Thyroid gland (tissue), 4 donors: Measurements from ENCODE around the gene FARP2. TPM values are rescaled to one million over a fixed set of nuclear protein-coding genes. Genes with fewer than 3 reads are reported as not detected.

ENCODE experiments used
- DNase-seq, 2 donors: peaks; one replicate each; pipeline ENCODE4 v3.0.0-alpha.2; 2019
- H3K27ac ChIP-seq, 3 donors: fragments of 200-600 bp; sonication (generic); 1 replicate in 2 of 3; 2 replicates in 1 of 3; pipeline ENCODE4 v1.5.1; 2016 to 2019; ENCODE audit warnings: mild to moderate bottlenecking in 1 of 3, moderate library complexity in 1 of 3
- H3K27me3 ChIP-seq: fragments of 200-600 bp; sonication (generic); one replicate; pipeline ENCODE4 v1.5.1; 2019
- H3K36me3 ChIP-seq, 2 donors: fragments of 200-600 bp; sonication (generic); one replicate each; pipeline ENCODE4 v1.5.1; 2016 to 2019
- H3K4me1 ChIP-seq, 2 donors: fragments of 200-600 bp; sonication (generic); one replicate each; pipeline ENCODE4 v1.5.1; 2017 to 2019
- H3K4me3 ChIP-seq, 3 donors: fragments of 200-600 bp; sonication (generic); replicated peaks in 1 of 3; 1 replicate in 2 of 3; 2 replicates in 1 of 3; pipeline ENCODE4 v1.5.1; 2016; ENCODE audit warnings: mild to moderate bottlenecking in 1 of 3
- H3K9me3 ChIP-seq: fragments of 200-600 bp; sonication (generic); one replicate; pipeline ENCODE4 v1.5.1; 2017
- POLR2A ChIP-seq, 2 donors: fragments of 450-650 bp; IDR thresholded peaks; one replicate each; pipeline ENCODE4 v1.6.1; 2017; ENCODE audit warnings: antibody characterized with exemption in 2 of 2, mild to moderate bottlenecking in 2 of 2, moderate library complexity in 1 of 2
- WGBS, 2 donors: methylation state at CpG; one replicate each; pipeline ENCODE4 v1.1.5; 2017; 5-methylcytosine and 5-hydroxymethylcytosine counted together
- intact Hi-C: fragments of 100-400 bp; cut with DNase I; formaldehyde crosslinking; loops from one replicate; pipeline ENCODE4 v1.15.1; 2023
- total RNA-seq, 4 donors: library from RNA; depleted of rRNA; stranded (reverse); fragments of >200 nt; gene quantifications; one replicate each; pipeline ENCODE4 v1.2.3, GENCODE V29; 2016
- TF ChIP-seq, protein P1 (sequence below), 6 experiments: fragments of 200-600 bp in 3 of 6; fragments of 450-650 bp in 3 of 6; sonication (generic) in 3 of 6; IDR thresholded peaks; one replicate each; pipeline ENCODE4 v1.5.1; 2016 to 2019; ENCODE audit warnings: antibody characterized with exemption in 6 of 6, mild to moderate bottlenecking in 2 of 6, inconsistent platforms in 1 of 6, moderate library complexity in 1 of 6

Gene FARP2
- total RNA-seq, 4 donors from 2014 or later = 16.9 to 24.1 (median 20.3) TPM

DNA sequence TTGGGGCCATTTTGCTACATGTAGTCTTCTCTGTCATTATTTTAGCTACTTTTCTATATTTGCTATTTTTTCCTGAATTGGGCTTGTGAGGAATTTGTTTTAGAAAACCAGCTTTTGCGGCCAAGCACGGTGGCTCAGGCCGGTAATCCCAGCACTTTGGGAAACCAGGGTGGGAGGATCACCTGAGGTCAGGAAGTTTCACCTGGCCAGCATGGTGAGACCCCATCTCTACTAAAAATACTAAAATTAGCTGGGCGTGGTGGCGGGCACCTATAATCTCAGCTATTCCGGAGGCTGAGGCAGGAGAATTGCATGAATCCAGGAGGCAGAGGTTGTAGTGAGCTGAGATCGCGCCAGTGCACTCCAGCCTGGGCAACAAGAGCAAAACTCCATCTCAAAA lies 35.7 kb upstream of the FARP2 start:
- WGBS, 2 donors = 94 to 97% methylated on average over 8 of the region's 8 CpGs
- no peaks in the 10 kb centered on the region for H3K36me3 ChIP-seq
- TF ChIP-seq, protein P1, sequence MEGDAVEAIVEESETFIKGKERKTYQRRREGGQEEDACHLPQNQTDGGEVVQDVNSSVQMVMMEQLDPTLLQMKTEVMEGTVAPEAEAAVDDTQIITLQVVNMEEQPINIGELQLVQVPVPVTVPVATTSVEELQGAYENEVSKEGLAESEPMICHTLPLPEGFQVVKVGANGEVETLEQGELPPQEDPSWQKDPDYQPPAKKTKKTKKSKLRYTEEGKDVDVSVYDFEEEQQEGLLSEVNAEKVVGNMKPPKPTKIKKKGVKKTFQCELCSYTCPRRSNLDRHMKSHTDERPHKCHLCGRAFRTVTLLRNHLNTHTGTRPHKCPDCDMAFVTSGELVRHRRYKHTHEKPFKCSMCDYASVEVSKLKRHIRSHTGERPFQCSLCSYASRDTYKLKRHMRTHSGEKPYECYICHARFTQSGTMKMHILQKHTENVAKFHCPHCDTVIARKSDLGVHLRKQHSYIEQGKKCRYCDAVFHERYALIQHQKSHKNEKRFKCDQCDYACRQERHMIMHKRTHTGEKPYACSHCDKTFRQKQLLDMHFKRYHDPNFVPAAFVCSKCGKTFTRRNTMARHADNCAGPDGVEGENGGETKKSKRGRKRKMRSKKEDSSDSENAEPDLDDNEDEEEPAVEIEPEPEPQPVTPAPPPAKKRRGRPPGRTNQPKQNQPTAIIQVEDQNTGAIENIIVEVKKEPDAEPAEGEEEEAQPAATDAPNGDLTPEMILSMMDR (IDR thresholded peaks at IDR 0.05) = no peak
- no peak for TF ChIP-seq POLR2A (IDR thresholded peaks at IDR 0.05)
- peaks cover 40 to 52% of the 10 kb centered on the region in 2 donors for H3K4me1 ChIP-seq
- no peaks in the 10 kb centered on the region for H3K27me3 ChIP-seq
- intact Hi-C loops = no loop called here
- no peaks in the 10 kb centered on the region for H3K9me3 ChIP-seq
- no peak overlapping the region for H3K27ac ChIP-seq
- no peak overlapping the region for H3K4me3 ChIP-seq
- DNase-seq = no peak

DNA sequence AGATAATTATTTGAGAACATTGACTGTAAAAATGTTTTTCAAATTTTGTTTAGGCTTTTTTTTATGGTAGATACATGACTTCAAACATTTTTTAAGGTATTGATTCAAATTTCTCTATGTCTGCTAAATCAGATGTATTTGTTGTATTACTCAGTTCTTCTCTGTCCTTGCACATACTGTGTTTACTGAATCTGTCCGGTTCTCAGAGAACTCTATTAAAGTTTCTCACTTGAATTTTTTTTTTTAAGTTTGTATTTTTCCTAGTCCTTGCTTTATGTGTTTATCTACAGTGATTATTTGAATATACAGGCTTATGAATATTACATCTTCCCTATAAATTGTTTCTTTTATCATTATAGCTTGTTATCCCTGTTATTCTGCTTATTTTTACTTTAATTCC lies 35.1 kb upstream of the FARP2 start:
- 44 to 54% methylated on average over 1 of the region's 1 CpG for WGBS, 2 donors
- TF ChIP-seq, protein P1 (IDR thresholded peaks at IDR 0.05) = no peak
- no peak for TF ChIP-seq POLR2A (IDR thresholded peaks at IDR 0.05)
- Histone ChIP-seq H3K4me3 (no peak overlapping the region), H3K27me3 (no peaks in the 10 kb centered on the region), H3K4me1 (peaks cover 40 to 52% of the 10 kb centered on the region in 2 donors), H3K9me3 (no peaks in the 10 kb centered on the region), H3K36me3 (no peaks in the 10 kb centered on the region), H3K27ac (no peak overlapping the region)
- intact Hi-C loops = no loop called here
- no peak for DNase-seq

GRCh38 chr2:241321886-241322285 lies 34.2 kb upstream of the FARP2 start:
- WGBS, 2 donors = 53 to 72% methylated on average over 1 of the region's 1 CpG
- Histone ChIP-seq H3K4me3 (no peak overlapping the region), H3K27me3 (no peaks in the 10 kb centered on the region), H3K36me3 (peaks cover 0 to 4% of the 10 kb centered on the region in 2 donors), H3K9me3 (no peaks in the 10 kb centered on the region), H3K27ac (no peak overlapping the region), H3K4me1 (peaks cover 37 to 50% of the 10 kb centered on the region in 2 donors)
- TF ChIP-seq POLR2A (IDR thresholded peaks at IDR 0.05) = no peak
- TF ChIP-seq, protein P1 (IDR thresholded peaks at IDR 0.05) = no peak
- intact Hi-C loops = no loop called here
- DNase-seq = no peak

- Histone ChIP-seq H3K27ac (no peak overlapping the region), H3K36me3 (peaks cover 6 to 10% of the 10 kb centered on the region in 2 donors), H3K27me3 (no peaks in the 10 kb centered on the region), H3K4me3 (no peak overlapping the region), H3K9me3 (no peaks in the 10 kb centered on the region), H3K4me1 (peaks cover 25 to 31% of the 10 kb centered on the region in 2 donors)
- intact Hi-C loops = no loop called here
- DNase-seq = no peak
- WGBS, 2 donors = 83 to 84% methylated on average over 5 of the region's 5 CpGs
- no peak for TF ChIP-seq POLR2A (IDR thresholded peaks at IDR 0.05)
- TF ChIP-seq, protein P1 (IDR thresholded peaks at IDR 0.05) = no peak
Observed at GRCh38 chr2:241323778-241324177, 32.3 kb upstream of the FARP2 start.

GRCh38 chr2:241324775-241325174 lies 31.3 kb upstream of the FARP2 start:
- no peak for DNase-seq
- TF ChIP-seq POLR2A (IDR thresholded peaks at IDR 0.05) = no peak
- TF ChIP-seq, protein P1 (IDR thresholded peaks at IDR 0.05) = no peak
- H3K4me3 ChIP-seq = no peak overlapping the region
- no peak overlapping the region for H3K27ac ChIP-seq
- intact Hi-C loops = no loop called here
- H3K4me1 ChIP-seq = peaks cover 16 to 21% of the 10 kb centered on the region in 2 donors
- H3K36me3 ChIP-seq = peaks cover 11 to 12% of the 10 kb centered on the region in 2 donors
- H3K27me3 ChIP-seq = no peaks in the 10 kb centered on the region
- H3K9me3 ChIP-seq = no peaks in the 10 kb centered on the region
